ENCODE data around the gene SKIL.
"Not testable (repeated sequence)": the region's sequence is repeated elsewhere in the genome, so short reads cannot be mapped to it uniquely, and the experiment has no call there.

Gene SKIL

GRCh38 chr3:170331143-170331542, 26.4 kb upstream of the SKIL start:
- no peak for TF ChIP-seq POLR2A (IDR thresholded peaks at IDR 0.05; ENCODE audit: low read depth, low read length)
- no peak for DNase-seq (ENCODE audit: insufficient read length, low spot score)
- FAIRE-seq = no peak

- TF ChIP-seq POLR2A (IDR thresholded peaks at IDR 0.05; ENCODE audit: low read depth, low read length) = no peak
- no peak for DNase-seq (ENCODE audit: insufficient read length, low spot score)
- no peak for FAIRE-seq
Measured at GRCh38 chr3:170337420-170337819, 20.1 kb upstream of the SKIL start.

GRCh38 chr3:170338690-170339340, 18.7 kb upstream of the SKIL start:
- FAIRE-seq = no peak
- no peak for DNase-seq (ENCODE audit: insufficient read length, low spot score)
- no peak for TF ChIP-seq POLR2A (IDR thresholded peaks at IDR 0.05; ENCODE audit: low read depth, low read length)

GRCh38 chr3:170342273-170342672, 15.2 kb upstream of the SKIL start:
- FAIRE-seq; DNase-seq (ENCODE audit: insufficient read length, low spot score): not testable (repeated sequence)

- DNase-seq (ENCODE audit: insufficient read length, low spot score); FAIRE-seq: not testable (repeated sequence)
Measured at GRCh38 chr3:170343859-170344258, 13.7 kb upstream of the SKIL start.

- DNase-seq (ENCODE audit: insufficient read length, low spot score) (no peak), FAIRE-seq (no peak)
- no peak for TF ChIP-seq POLR2A (IDR thresholded peaks at IDR 0.05; ENCODE audit: low read depth, low read length)
Measured at GRCh38 chr3:170344971-170345370, 12.5 kb upstream of the SKIL start.

- no peak for FAIRE-seq
- TF ChIP-seq POLR2A (IDR thresholded peaks at IDR 0.05; ENCODE audit: low read depth, low read length) = no peak
Measured at GRCh38 chr3:170346481-170347392, 10.8 kb upstream of the SKIL start.

GRCh38 chr3:170350515-170351413, 6.8 kb upstream of the SKIL start:
- FAIRE-seq (no peak), DNase-seq (ENCODE audit: insufficient read length, low spot score) (no peak)
- no peak for TF ChIP-seq POLR2A (IDR thresholded peaks at IDR 0.05; ENCODE audit: low read depth, low read length)

More at GRCh38 chr3:170346481-170347392, 10.8 kb upstream of the SKIL start:
- no peak for DNase-seq (ENCODE audit: insufficient read length, low spot score)

- TF ChIP-seq POLR2A (IDR thresholded peaks at IDR 0.05; ENCODE audit: low read depth, low read length) = no peak
- FAIRE-seq (no peak), DNase-seq (ENCODE audit: insufficient read length, low spot score) (no peak)
Measured at GRCh38 chr3:170352936-170353335, 4.6 kb upstream of the SKIL start.

GRCh38 chr3:170353485-170353884, 4.0 kb upstream of the SKIL start:
- no peak for TF ChIP-seq POLR2A (IDR thresholded peaks at IDR 0.05; ENCODE audit: low read depth, low read length)
- no peak for DNase-seq (ENCODE audit: insufficient read length, low spot score)
- no peak for FAIRE-seq

- TF ChIP-seq POLR2A (IDR thresholded peaks at IDR 0.05; ENCODE audit: low read depth, low read length) = no peak
- no peak for FAIRE-seq
- DNase-seq (ENCODE audit: insufficient read length, low spot score) = no peak
Measured at GRCh38 chr3:170354760-170355159, 2.8 kb upstream of the SKIL start.

GRCh38 chr3:170355738-170356595, 1.5 kb upstream of the SKIL start:
- DNase-seq (ENCODE audit: insufficient read length, low spot score) = no peak
- no peak for TF ChIP-seq POLR2A (IDR thresholded peaks at IDR 0.05; ENCODE audit: low read depth, low read length)
- no peak for FAIRE-seq

GRCh38 chr3:170356596-170357175, 829 bp upstream of the SKIL start:
- FAIRE-seq (no peak), DNase-seq (ENCODE audit: insufficient read length, low spot score) (peak; percentile 84)
- TF ChIP-seq POLR2A (IDR thresholded peaks at IDR 0.05; ENCODE audit: low read depth, low read length) = peak; percentile 36
